Right ventricle myocardium inferior (tissue), 1 donor: ENCODE measurements around the gene KDM4C. TPM values are rescaled to one million over a fixed set of nuclear protein-coding genes. Genes with fewer than 3 reads are reported as not detected.
"Not testable (repeated sequence)": the region's sequence is repeated elsewhere in the genome, so short reads cannot be mapped to it uniquely, and the experiment has no call there.

Source experiments
- ATAC-seq: fragments of 200-7000 bp; cut with Tn5 transposase; one replicate; pipeline ENCODE4 v1.9.1; 2020; ENCODE audit warnings: mild to moderate bottlenecking, moderate library complexity
- DNase-seq: peaks from one replicate; pipeline ENCODE4 v3.0.0; 2021; ENCODE audit errors: missing footprints
- intact Hi-C: fragments of 100-400 bp; cut with DNase I; formaldehyde crosslinking; loops from one replicate; pipeline ENCODE4 v1.11.0; 2022
- total RNA-seq: library from RNA; stranded (reverse); fragmentation: NEBNext Ultra II Directional; extraction: Animal tissue kit (Norgen Biotek cat#: 25700); gene quantifications from one replicate; pipeline ENCODE4 v1.2.1, GENCODE V29; 2021
- donor health status: DM: no; HTN: yes; CAD: no; lungs with severe emphysema.

Gene KDM4C
- total RNA-seq, 1 donor from 2014 or later, result 15.3 TPM

GRCh38 chr9:7030943-7031342 lies 273.2 kb downstream of the KDM4C start:
- ATAC-seq, DNase-seq, intact Hi-C loops: not testable (repeated sequence)

- DNase-seq (no peak), ATAC-seq (no peak)
- intact Hi-C loops, result no loop called here
Measured at GRCh38 chr9:7033076-7034045, 275.6 kb downstream of the KDM4C start.

- ATAC-seq (no peak), DNase-seq (no peak)
- intact Hi-C loops, result no loop called here
Measured at GRCh38 chr9:7037176-7037575, 279.4 kb downstream of the KDM4C start.

- no peak for ATAC-seq
- no peak for DNase-seq
- intact Hi-C loops, result no loop called here
Measured at GRCh38 chr9:7042124-7042523, 284.4 kb downstream of the KDM4C start.

GRCh38 chr9:7045361-7045760 lies 287.6 kb downstream of the KDM4C start:
- ATAC-seq (no peak), DNase-seq (no peak)
- intact Hi-C loops, result no loop called here

- ATAC-seq, result no peak
- intact Hi-C loops, result loop anchor here (2.0 to 5.0 kb wide), 2 partner anchors 221 to 485 kb away; no protein-coding TSS in a partner anchor
- no peak for DNase-seq
Measured at GRCh38 chr9:7051711-7052110, 293.9 kb downstream of the KDM4C start.

GRCh38 chr9:7053903-7054302 lies 296.1 kb downstream of the KDM4C start:
- DNase-seq (no peak), ATAC-seq (no peak)
- intact Hi-C loops, result loop anchor here (2.0 to 5.0 kb wide), 2 partner anchors 218 to 483 kb away; no protein-coding TSS in a partner anchor

- no peak for ATAC-seq
- intact Hi-C loops, result no loop called here
Measured at GRCh38 chr9:7055171-7055903, 297.6 kb downstream of the KDM4C start.

GRCh38 chr9:7056254-7056653 lies 298.5 kb downstream of the KDM4C start:
- no peak for DNase-seq
- intact Hi-C loops, result no loop called here
- ATAC-seq, result no peak

More at GRCh38 chr9:7055171-7055903, 297.6 kb downstream of the KDM4C start:
- DNase-seq, result no peak

- intact Hi-C loops, result no loop called here
- no peak for DNase-seq
- ATAC-seq, result no peak
Measured at GRCh38 chr9:7058473-7058872, 300.7 kb downstream of the KDM4C start.

- no peak for DNase-seq
- intact Hi-C loops, result no loop called here
- no peak for ATAC-seq
Measured at GRCh38 chr9:7067169-7067568, 309.4 kb downstream of the KDM4C start.

GRCh38 chr9:7071916-7072315 lies 314.1 kb downstream of the KDM4C start:
- no peak for ATAC-seq
- DNase-seq, result no peak
- intact Hi-C loops, result no loop called here

- intact Hi-C loops, result no loop called here
- ATAC-seq (no peak), DNase-seq (no peak)
Measured at GRCh38 chr9:7073706-7074105, 315.9 kb downstream of the KDM4C start.

GRCh38 chr9:7075154-7075553 lies 317.4 kb downstream of the KDM4C start:
- intact Hi-C loops, result no loop called here
- ATAC-seq, result no peak
- DNase-seq, result no peak

GRCh38 chr9:7079051-7079450 lies 321.3 kb downstream of the KDM4C start:
- DNase-seq (no peak), ATAC-seq (no peak)
- intact Hi-C loops, result no loop called here

GRCh38 chr9:7081065-7081600 lies 323.4 kb downstream of the KDM4C start:
- DNase-seq (no peak), ATAC-seq (peak; percentile 46)
- intact Hi-C loops, result no loop called here

- DNase-seq (no peak), ATAC-seq (no peak)
- intact Hi-C loops, result no loop called here
Measured at GRCh38 chr9:7083192-7083591, 325.4 kb downstream of the KDM4C start.

GRCh38 chr9:7085357-7085756 lies 327.6 kb downstream of the KDM4C start:
- ATAC-seq, result no peak
- DNase-seq, result no peak
- intact Hi-C loops, result no loop called here

GRCh38 chr9:7086389-7086788 lies 328.6 kb downstream of the KDM4C start:
- no peak for DNase-seq

More at GRCh38 chr9:7086389-7086788, 328.6 kb downstream of the KDM4C start:
- intact Hi-C loops, result no loop called here
- ATAC-seq, result no peak
